Activated CD4-positive, alpha-beta T cell treated with anti-CD3 and anti-CD28 coated beads for 1 hour (primary cell): ENCODE data around the gene SANBR.
"Not testable (repeated sequence)": the region's sequence is repeated elsewhere in the genome, so short reads cannot be mapped to it uniquely, and the experiment has no call there.

Source experiments
- DNase-seq: peaks from one replicate; pipeline ENCODE4 v3.0.0-alpha.2; 2020

The SANBR gene

DNA sequence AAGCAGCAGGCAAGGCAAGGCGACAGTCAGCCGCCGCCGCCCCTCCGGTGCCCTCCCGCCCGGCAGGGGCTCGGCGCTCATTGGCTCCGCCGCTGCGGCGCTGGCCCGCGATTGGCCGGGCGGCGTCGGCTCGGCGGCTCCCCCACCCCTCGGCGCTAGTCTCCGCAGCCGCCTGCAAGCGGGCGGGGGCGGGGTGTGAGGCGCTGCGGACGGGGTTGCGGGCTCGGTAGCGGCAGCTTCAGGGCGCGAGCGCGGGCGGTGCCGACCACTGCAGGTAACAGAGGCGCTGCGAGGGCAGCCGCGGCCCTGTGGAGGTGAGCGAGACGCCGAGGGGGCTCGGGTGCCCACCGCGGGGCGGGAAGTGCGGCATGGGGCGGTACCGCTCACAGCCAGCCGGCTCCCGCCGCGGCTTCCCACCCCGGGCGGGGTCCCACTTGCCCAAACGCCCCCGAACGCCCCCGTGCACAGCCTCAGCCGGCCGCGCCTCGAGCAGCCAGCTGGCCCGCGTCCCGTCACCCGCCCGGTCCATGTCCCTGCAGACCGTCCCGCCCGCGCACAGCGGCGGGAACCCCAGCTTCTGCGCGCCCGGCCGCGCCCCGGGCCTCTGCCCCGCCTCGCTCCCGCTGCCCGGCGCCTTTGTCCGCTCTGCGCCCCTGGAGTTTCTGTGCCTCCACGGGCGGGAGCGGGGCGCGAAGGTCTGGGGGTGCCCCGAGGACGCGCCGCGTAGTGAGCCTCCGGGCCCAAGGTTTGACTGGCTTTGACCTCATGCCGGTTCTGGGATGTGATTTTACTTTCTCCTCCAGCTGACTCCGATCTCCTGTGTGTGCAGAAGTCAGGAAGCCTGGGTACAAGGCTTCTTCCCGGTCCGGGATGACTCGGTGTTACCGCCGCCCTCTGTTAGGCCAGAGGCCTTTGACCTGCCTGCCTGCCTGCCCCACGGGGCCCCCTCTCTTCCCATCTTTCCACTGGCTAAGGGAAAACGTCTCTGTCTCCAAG, at the start of gene SANBR:
TSS of gene SANBR (plus strand) at position 158 of the 996 bp plus-strand sequence. CDS start 4,480 bp downstream, outside the sequence.
- peak; percentile 74 for DNase-seq

DNA sequence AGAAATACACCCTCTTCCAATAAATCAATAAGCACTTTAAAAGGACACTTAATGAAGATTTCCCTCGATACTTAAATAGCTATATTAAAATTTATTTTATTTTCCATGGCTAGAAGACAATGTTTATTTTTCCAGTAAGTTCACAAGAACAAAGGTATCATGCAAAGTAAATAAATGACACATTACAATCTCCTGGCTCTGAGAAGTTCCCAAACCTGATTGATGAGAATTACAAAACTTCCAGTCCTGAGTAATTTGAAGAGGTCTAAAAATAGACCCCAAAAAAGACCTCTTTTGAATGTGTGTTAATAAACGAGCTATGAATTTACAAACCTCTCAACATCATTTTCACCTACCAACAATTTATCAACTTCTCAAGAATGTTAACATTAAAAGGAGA, 49.7 kb upstream of the SANBR start:
- DNase-seq, result no peak

DNA sequence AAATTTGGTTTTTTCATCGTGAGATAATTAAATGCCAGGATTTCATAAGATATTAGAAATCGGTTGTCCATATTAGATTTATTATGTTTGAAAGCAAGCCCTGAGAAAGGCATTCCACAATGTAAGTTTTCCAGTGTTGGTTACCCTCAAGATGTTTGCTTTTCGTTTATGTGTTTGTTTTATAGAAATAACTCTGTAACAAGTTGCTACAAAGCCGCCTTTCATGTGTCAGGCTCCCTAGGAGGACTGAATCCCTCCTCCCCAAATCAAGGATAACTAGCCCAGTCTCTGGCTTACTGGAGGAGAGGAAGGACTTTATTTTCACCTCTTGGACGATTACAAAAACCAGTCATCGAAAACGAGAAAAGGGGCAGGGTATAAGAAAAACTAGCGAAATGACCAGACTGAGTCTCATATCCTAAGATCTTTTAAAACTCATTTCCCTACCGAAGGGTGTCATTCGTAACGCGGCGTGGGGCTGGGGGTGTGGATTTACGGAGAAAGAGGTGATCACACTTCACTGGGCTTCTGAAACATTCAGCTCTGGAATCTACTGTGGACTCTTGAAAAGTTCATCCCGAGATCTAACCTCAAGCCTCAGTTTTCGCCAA, 49.2 kb upstream of the SANBR start:
- DNase-seq, result no peak

DNA sequence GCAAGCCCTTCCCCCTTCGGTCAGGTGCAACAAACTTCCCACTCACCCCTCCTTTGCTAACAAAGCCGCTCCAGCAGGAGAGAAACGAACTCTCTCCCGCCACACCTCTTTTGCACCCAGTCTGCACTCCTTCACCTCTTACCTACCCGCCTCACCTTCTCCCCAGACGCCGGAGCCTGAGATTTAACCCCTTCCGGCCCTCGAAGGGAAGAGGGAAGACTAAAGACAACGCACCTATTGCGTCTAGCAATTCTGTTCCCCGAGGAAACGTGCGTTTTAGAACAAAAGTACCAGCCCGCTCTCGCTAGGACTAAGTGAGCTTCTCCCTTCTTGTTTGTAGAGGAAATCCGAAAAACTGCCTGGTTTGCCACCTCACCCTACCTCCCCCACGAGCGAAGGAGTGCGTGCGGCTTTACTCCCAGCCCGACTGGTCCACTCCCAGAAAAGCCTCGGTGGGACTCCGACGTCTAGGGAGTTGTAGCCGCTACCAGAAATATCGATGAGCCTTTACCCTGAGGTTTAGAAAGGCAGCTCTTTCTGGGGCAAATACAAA, 48.6 kb upstream of the SANBR start:
- DNase-seq, result peak; percentile 55

DNA sequence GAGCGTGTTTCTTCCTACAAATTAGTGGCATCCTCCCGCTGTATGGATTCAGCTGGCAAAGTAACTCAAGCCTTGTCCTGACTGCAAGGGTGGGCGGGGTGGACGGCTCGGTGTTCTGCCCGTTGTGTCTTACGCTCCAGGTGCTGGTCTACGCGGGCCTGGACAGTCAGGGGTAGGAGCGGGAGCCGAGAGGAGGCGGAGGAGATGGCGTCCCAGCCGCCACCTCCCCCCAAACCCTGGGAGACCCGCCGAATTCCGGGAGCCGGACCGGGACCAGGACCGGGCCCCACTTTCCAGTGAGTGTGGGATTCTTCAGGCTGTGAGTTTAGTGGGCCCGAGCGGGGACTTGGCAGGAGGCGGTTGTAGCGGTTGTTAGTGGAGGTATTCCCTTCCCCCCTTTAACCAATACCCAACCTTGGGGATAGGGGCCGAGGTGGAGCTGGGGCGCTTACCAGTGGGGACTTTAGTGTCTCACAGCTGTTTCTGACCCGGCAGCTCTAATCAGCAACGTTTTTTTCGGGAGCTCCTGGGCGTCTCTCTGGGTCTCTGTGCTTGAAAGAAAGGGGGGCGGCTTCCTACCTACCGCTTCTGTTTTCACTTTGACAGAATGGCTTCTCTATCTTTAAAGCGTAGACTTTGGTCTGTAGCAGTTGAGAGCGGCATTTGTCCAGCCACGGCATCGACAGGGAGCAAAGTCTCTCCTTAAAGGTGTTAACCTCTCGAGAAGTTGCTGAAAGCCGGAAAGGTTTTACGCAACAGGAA, 47.9 kb upstream of the SANBR start, which contains the start of the genes PEX13 and PUS10:
TSS of gene PEX13 (plus strand) at position 165 of the 762 bp plus-strand sequence. CDS start at position 205, 40 bp downstream.
TSS of gene PUS10 (minus strand) at position 700 of the 762 bp plus-strand sequence. CDS start 6,365 bp downstream, outside the sequence.
- peak; percentile 49 for DNase-seq

DNA sequence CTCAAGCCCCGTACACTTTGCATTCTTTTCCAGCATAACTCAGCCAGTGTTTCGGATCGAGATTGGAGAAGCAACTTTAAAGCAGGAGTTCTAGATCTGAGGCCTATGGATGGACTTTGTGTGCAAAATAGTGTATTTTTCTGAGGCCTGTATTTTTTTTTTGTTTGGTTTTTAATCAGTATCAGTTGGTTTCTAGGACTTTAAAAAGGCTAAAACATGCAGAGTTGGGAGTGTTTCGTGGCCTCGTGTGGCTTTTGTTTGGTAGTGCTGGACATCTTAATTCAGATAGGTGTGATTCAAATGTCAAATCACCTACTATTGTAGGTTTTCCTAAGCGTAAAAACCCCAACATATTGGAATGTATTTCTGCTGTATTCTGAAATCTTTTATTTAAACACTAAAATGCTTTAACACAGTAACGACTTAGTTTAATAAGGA, 47.3 kb upstream of the SANBR start:
- DNase-seq, result no peak

DNA sequence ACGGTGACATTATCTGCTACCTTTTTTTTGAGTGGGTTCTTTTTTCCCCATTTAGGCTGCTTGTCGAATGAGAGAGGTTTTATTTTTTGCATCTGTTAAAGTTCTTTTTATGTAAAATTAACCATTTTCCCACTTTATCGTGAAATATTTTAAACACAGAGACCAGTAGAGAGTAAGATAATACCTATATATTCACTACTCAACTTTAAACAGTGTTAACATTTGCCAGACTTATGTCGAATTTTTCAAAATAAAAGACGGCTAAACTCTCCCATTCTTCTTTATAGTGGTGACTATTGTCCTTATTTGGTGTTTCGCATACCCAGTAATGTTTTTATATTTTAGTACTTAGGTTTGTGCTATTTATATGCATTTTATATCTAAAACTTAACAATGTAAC, 46.9 kb upstream of the SANBR start:
- no peak for DNase-seq

DNA sequence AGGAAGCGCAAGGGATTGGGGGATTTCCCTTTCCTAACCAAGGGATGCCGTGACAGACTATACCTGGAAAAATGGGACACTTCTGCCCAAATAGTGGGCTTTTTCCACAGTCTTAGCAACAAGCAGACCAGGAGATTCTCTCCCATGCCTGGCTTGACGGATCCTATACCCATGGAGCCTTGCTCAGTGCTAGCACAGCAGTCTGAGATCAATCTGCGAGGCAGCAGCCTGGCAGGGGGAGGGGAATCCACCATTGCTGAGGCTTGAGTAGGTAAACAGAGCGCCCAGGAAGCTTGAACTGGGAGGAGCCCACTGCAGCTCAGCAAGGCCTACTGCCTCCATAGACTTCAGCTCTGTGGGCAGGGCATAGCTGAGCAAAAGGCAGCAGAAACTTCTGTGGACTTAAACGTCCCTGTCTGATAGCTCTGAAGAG, 44.4 kb upstream of the SANBR start:
- no peak for DNase-seq

DNA sequence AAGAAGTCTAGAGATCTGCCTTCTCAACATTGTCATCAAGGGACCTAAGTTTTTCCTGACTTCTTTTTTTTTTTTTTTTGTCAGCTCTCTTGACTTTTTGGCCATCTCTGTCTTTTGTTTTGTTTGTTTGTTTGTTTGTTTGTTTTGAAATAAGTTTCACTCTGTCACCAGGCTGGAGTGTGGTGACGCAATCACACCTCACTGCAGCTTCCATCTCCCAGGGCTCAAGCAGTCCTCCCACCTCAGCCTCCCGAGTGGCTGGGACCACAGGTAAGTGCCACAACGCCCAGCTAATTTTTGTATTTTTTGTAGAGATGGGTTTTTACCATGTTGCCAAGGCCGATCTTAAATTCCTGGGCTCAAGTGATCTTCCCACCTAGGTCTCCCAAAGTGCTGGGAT, 42.0 kb upstream of the SANBR start:
- no peak for DNase-seq

DNA sequence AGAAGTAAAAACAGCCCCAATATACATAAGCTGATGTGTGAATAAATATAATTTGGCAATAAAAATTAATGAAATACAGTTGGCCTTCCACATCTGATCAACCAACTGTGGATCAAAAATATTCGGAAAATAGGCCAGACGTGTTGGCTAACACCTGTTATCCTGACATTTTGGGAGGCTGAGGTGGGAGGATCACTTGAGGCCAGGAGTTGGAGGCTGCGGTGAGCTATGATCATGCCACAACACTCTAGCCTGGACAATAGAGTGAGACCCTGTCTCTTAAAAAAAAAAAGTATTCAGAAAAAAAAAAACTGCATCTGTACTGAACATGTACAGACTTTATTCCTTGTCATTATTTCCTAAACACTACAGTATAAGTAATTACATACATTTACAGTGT, 36.1 kb upstream of the SANBR start:
- no peak for DNase-seq

DNA sequence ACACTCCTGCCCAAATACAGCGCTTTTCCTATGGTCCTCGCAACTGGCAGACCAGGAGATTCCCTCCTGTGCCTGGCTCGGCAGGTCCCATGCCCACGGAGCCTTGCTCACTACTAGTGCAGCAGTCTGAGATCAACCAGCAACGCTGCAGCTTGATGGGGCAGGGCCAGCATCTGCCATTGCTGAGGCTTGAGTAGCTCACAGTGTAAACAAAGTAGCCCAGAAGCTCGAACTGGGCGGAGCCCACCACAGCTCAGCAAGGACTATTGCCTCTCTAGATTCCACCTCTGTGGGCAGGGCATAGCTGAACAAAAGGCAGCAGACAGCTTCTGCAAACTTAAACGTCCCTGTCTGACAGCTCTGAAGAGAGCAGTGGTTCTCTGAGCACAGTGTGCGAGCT, 31.1 kb upstream of the SANBR start:
- DNase-seq, result not testable (repeated sequence)

DNA sequence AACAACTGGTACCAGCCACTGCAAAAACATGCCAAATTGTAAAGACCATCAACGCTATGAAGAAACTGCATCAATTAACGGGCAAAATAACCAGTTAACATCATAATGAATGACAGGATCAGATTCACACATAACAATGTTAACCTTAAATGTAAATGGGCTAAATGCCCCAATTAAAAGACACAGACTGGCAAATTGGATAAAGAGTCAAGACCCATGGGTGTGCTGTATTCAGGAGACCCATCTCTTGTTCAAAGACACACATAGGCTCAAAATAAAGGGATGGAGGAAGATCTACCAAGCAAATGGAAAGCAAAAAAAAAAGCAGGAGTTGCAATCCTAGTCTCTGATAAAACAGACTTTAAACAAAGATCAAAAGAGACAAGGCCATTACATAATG, 29.0 kb upstream of the SANBR start:
- DNase-seq, result not testable (repeated sequence)

DNA sequence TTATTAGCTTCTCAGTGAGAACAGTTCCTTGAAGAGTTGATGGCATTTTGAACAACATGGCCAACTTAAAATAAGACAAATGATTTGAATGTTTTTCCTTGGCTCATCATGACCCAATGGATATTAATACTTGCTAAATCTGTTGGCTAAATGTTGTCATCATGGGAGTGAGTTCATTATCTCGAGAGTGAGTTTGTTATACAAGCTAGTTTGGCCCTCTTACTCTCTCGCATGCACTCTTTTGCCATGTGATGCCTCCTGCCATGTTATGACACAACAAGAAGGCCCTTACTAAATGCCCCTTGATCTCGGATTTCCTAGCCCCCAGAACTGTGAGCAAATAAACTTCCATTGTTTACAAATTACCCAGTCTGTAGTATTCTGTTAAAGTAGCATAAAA, 22.9 kb upstream of the SANBR start:
- DNase-seq, result no peak

DNA sequence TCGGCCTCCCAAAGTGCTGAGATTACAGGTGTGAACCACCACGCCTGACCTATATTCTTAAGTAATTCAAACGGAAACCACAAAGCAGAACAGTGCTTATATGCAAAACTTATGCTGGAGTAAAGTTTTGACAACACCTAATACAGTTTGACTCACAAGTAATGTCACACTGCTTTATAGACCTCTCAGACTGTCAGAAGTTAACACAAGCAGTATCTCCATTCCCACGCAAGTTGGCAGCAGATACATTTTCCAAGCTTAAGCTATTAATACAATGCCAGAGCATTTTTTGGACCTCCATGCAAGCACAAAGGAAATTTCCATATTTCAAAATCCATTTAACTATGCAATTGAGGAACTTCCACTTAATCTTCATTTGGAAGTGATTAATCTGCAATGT, 21.0 kb upstream of the SANBR start:
- DNase-seq, result no peak

DNA sequence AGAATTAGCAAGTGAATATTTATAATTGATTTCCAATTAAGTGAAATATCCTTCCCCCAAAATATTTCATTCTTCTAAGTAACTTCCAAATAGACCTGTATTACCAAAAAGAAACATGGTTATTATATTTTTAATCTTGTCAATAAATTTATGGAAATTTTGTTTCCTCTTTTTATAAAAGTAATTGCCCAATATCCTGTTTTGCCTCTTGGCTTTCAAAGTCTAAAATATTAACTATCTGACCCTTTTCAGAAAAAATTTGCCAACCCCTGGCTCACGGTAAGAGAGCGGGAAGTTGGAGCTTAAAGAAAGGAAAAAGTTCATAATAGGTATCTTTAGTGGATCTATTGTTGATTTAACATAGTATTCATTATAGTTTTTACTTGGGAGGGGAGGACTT, 20.4 kb upstream of the SANBR start:
- no peak for DNase-seq

DNA sequence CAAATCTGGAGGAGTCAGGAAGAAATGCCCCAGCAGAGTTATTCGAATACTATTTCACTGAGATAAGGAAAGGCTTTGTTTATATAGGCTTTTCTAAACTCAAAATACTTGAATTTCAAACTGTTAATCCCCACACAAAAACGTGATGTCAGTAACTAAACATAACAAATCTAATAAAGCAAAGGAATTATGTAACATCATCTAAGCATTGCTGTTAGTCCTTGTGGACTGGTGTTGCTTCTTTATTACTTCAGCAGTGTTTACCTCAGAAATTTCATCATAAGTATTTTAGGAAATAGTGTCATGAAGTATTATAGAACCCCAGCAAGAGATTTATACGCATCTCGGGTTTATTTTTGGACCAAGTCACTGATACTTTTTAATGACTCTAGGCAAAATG, 19.7 kb upstream of the SANBR start:
- no peak for DNase-seq

DNA sequence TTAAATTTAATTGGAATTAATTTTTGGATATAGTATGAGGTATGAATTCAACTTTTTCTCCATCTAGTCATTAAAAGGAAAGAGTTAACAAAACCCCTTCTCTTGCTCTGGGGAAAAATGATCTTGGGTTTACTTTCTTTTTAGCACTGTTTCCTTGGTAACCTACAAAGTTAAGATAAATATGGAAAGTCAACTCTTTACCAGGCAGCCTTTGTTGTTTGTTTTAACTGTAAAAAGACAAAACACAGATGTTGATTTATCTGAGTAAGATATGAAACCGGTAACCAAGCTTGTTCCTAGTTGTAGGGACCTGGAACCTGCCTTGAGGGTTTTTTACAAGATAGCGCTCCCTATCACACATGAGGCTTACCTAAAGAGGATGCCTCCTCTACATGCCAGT, 10.1 kb upstream of the SANBR start:
- DNase-seq, result no peak

DNA sequence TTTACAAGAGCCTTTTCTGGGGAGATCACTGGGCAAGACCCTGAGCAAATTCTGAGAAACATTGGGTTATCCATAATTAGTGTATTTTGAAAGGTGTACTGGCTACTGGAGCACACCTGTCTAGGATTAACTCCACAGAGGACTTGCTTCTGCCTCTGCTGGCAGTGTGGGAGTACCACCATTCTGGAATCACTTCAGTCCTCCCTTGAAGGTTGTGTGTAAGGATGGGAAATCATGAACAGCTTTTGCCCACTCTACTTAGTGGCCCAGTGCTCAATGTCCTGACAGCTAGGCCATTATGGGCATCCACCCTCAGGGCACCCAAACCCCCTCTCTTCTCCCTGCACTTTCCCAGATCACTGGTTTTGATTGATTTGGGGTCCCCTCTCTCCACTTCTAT, 8.1 kb upstream of the SANBR start:
- DNase-seq, result no peak

DNA sequence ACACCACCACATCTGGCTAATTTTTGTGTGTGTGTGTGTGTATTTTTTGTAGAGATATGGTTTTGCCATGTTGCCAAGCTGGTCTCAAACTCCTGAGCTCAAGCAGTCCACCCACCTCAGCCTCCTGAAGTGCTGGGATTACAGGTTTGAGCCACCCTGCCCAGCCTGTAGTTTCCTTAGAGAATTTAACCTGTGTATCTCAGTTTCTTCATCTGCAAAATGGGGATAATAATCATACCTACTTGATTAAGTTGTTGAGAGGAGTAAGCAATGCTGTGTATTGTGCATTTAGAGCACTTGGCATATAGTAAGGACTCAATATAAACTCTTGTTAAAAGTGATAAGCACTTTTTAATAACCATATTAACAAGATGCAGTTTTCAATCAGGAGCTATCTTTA, 6.3 kb upstream of the SANBR start:
- DNase-seq, result no peak

DNA sequence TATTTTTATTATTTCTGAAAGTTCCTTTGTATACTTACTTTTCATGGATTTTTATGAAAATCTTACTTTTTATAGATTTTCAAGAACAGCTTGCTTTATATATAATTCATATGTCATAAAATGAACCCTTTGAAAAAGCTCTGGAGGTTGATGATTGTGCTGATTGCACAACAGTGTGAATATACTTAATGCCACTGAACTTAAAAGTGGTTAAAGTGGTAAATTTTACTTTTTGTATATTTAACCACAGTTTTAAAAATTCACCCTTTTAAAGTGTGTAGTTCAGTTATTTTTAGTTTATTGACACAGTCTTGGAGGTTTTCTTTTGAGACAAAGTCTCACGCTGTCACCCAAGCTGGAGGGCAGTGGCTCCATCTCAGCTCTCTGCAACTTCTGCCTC, 8.4 kb downstream of the SANBR start:
- DNase-seq, result no peak

DNA sequence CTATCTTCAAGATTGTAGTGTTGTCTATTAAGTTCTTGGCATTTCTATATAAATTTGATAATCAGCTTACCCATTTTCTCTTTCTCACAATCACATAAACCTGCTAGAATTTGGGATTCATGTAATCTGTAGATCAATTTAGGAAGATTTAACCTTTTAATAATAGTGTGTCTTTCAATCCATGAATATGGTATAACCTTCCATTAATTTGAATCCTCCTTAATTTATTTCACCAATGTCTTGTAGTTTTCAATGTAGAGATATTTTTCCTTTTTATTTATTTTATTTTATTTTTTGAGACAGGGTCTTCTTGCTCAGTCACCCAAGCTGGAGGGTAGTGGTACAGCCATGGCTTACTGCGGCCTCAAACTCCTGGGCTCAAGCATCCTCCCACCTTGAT, 20.2 kb downstream of the SANBR start:
- no peak for DNase-seq

DNA sequence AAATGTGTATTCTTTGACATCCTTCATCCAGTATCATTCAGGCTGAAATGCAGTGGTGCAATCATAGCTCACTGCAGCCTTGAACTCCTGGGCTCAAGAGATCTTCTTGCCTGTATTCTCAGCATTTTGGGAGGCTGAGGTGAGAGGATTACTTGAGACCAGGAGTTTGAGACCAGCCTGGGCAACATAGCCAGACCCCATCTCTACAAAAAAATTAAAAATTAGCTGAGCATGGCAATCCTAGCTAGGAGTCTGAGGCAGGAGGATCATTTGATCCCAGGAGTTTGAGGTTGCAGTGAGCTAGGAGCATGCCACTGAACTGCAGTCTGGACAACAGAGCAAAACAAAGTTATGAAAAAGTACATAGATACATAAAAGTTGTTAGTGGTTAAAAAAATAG, 24.1 kb downstream of the SANBR start:
- DNase-seq, result no peak

DNA sequence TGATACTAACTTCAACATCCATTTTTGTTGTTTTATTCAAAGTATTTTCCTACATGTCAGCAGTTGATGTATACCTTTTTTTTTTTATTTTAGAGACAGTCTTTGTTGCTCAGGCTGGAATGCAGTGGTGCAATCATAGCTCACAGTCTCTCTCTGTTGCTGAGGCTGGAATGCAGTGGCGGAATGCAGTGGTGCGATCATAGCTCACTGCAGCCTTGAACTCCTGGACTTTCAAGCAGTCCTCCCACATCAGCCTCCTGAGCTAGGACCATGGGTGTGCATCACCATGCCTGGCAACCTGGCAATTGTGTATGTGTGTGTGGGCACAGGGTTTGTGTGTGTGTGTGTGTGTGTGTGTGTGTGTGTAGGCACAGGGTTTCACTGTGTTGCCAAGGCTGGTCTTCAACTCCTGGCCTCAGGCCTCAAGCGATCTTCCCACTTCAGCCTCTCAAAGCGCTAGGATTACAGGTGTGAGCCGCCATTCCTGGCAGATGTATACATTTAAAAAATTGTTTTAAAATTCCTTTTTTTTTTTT, 24.8 kb downstream of the SANBR start:
- no peak for DNase-seq
